Liver (tissue), 9 donors: Measurements from ENCODE around the gene SLC25A43. TPM values are rescaled to one million over a fixed set of nuclear protein-coding genes. Genes with fewer than 3 reads are reported as not detected.

Experiments used
- DNase-seq: peaks from one replicate; pipeline ENCODE4 v3.0.0-alpha.2; 2017; ENCODE audit warnings: low spot score
- H3K27ac ChIP-seq, 2 donors: one replicate each; pipeline ENCODE4 v1.7.0; 2013; ENCODE audit warnings: inconsistent platforms in 2 of 2, low read length in 2 of 2, control low read depth in 1 of 2, low read depth in 1 of 2, mild to moderate bottlenecking in 1 of 2
- H3K27me3 ChIP-seq, 4 donors: one replicate each; pipeline versions ENCODE4 v1.6.1 to v1.7.0; 2013; ENCODE audit warnings: low read length in 3 of 4, inconsistent platforms in 1 of 4, mild to moderate bottlenecking in 1 of 4, moderate library complexity in 1 of 4; ENCODE audit not compliant: control insufficient read depth in 4 of 4, insufficient read depth in 4 of 4
- H3K36me3 ChIP-seq, 4 donors: one replicate each; pipeline versions ENCODE4 v1.6.1 to v1.7.0; 2013; ENCODE audit warnings: low read length in 3 of 4, mild to moderate bottlenecking in 3 of 4, low read depth in 1 of 4, moderate library complexity in 1 of 4; ENCODE audit not compliant: control insufficient read depth in 4 of 4, insufficient read depth in 3 of 4
- H3K4me1 ChIP-seq, 4 donors: one replicate each; pipeline versions ENCODE4 v1.6.1 to v1.7.0; 2013; ENCODE audit warnings: low read length in 3 of 4, mild to moderate bottlenecking in 3 of 4, moderate library complexity in 1 of 4; ENCODE audit not compliant: control insufficient read depth in 4 of 4, insufficient read depth in 4 of 4
- H3K4me3 ChIP-seq, 3 donors: one replicate each; pipeline versions ENCODE4 v1.6.1 to v1.7.0; 2013; ENCODE audit warnings: low read length in 3 of 3, control low read depth in 1 of 3, low read depth in 1 of 3, mild to moderate bottlenecking in 1 of 3
- H3K9ac ChIP-seq, 2 donors: one replicate each; pipeline ENCODE4 v1.7.0; 2013; ENCODE audit warnings: low read length in 2 of 2, mild to moderate bottlenecking in 2 of 2, moderate library complexity in 2 of 2, control low read depth in 1 of 2, low read depth in 1 of 2
- H3K9me3 ChIP-seq, 4 donors: one replicate each; pipeline versions ENCODE4 v1.6.1 to v1.7.0; 2013; ENCODE audit warnings: low read length in 3 of 4; ENCODE audit not compliant: control insufficient read depth in 4 of 4
- EGR1 ChIP-seq, 2 donors: IDR thresholded peaks; 2 replicates each; pipeline ENCODE4 v1.6.1; 2016 to 2018; ENCODE audit warnings: antibody characterized with exemption in 2 of 2, low read depth in 2 of 2
- FOXA1 ChIP-seq: IDR thresholded peaks from 2 replicates; pipeline ENCODE4 v1.6.1; 2016; ENCODE audit warnings: antibody characterized with exemption
- FOXA2 ChIP-seq: IDR thresholded peaks from 2 replicates; pipeline ENCODE4 v1.6.1; 2016; ENCODE audit warnings: antibody characterized with exemption
- GABPA ChIP-seq, 2 donors: IDR thresholded peaks in 1 of 2; conservative IDR thresholded peaks in 1 of 2; 2 replicates each; pipeline ENCODE4 v1.6.1; 2016; ENCODE audit warnings: antibody characterized with exemption in 2 of 2, mild to moderate bottlenecking in 1 of 2, moderate library complexity in 1 of 2
- HNF4A ChIP-seq, 2 donors: conservative IDR thresholded peaks; 2 replicates each; pipeline ENCODE4 v1.6.1; 2016; ENCODE audit warnings: antibody characterized with exemption in 2 of 2, mild to moderate bottlenecking in 2 of 2
- HNF4G ChIP-seq: IDR thresholded peaks from 2 replicates; pipeline ENCODE4 v1.6.1; 2016; ENCODE audit warnings: antibody characterized with exemption
- JUND ChIP-seq, 2 donors: IDR thresholded peaks; 2 replicates each; pipeline ENCODE4 v1.6.1; 2016; ENCODE audit warnings: antibody characterized with exemption in 2 of 2
- NR2F2 ChIP-seq: IDR thresholded peaks from 2 replicates; pipeline ENCODE4 v1.6.1; 2016; ENCODE audit warnings: antibody characterized with exemption
- RAD21 ChIP-seq, 2 donors: IDR thresholded peaks; 2 replicates each; pipeline ENCODE4 v1.6.1; 2016; ENCODE audit warnings: antibody characterized with exemption in 2 of 2, mild to moderate bottlenecking in 2 of 2
- REST ChIP-seq: IDR thresholded peaks from 2 replicates; pipeline ENCODE4 v1.6.1; 2016; ENCODE audit warnings: antibody characterized with exemption, mild to moderate bottlenecking
- RXRA ChIP-seq, 2 donors: IDR thresholded peaks; 2 replicates each; pipeline ENCODE4 v1.6.1; 2017 to 2018; ENCODE audit warnings: antibody characterized with exemption in 2 of 2, mild to moderate bottlenecking in 1 of 2
- SP1 ChIP-seq: IDR thresholded peaks from 2 replicates; pipeline ENCODE4 v1.6.1; 2018; ENCODE audit warnings: antibody characterized with exemption, mild to moderate bottlenecking
- YY1 ChIP-seq: IDR thresholded peaks from 2 replicates; pipeline ENCODE4 v1.6.1; 2016; ENCODE audit warnings: antibody characterized with exemption, mild to moderate bottlenecking
- WGBS: extraction: QIAGEN DNeasy Blood & Tissue Kit; methylation state at CpG from one replicate; pipeline ENCODE4 v1.1.7; 2013; 5-methylcytosine and 5-hydroxymethylcytosine counted together
- polyA plus RNA-seq, 2 donors: library from polyadenylated mRNA; stranded (reverse) in 1 of 2; unstranded in 1 of 2; fragments of 200-250 nt in 1 of 2; fragments of >200 nt in 1 of 2; fragmentation: Nextera tagmentation in 1 of 2; extraction: Ambion mirVana in 1 of 2; gene quantifications; one replicate each; pipeline versions ENCODE4 v1.2.1 to v1.2.3, GENCODE V29; 2013 to 2015
- total RNA-seq, 2 donors: library from RNA; depleted of rRNA; stranded (reverse); fragments of >200 nt; gene quantifications; one replicate each; pipeline ENCODE4 v1.2.3, GENCODE V29; 2014
- TF ChIP-seq, protein P1 (sequence below): IDR thresholded peaks from 2 replicates; pipeline ENCODE4 v1.6.1; 2016; ENCODE audit warnings: antibody characterized with exemption
- TF ChIP-seq, protein P2 (sequence below): IDR thresholded peaks from 2 replicates; pipeline ENCODE4 v1.6.1; 2016; ENCODE audit warnings: antibody characterized with exemption
- TF ChIP-seq, protein P3 (sequence below): IDR thresholded peaks from 2 replicates; pipeline ENCODE4 v1.6.1; 2016; ENCODE audit warnings: antibody characterized with exemption
- TF ChIP-seq, protein P4 (sequence below): fragments of 150-350 bp; IDR thresholded peaks from 2 replicates; pipeline ENCODE4 v1.5.1; 2017; ENCODE audit warnings: improper control_type of control experiment, low read depth, low read length; ENCODE audit not compliant: missing input control
- donor health status: healthy.
- donor health status: healthy.
- donor health status: healthy.
- donor health status: healthy.
- donor health status: healthy.

Gene SLC25A43
- total and polyA plus RNA-seq, 4 donors, result 4.5 to 10.9 (median 5.6) TPM

- Histone ChIP-seq H3K4me1 (peaks cover 8 to 30% (median 19%) of the 10 kb centered on the region in 4 donors), H3K36me3 (no peaks in the 10 kb centered on the region), H3K9me3 (no peaks in the 10 kb centered on the region), H3K27me3 (no peaks in the 10 kb centered on the region), H3K4me3 (no peak overlapping the region), H3K9ac (no peak overlapping the region), H3K27ac (no peak overlapping the region)
- no peak for DNase-seq
- TF ChIP-seq FOXA1 (no peak), HNF4G (no peak), FOXA2 (no peak), GABPA (IDR thresholded peaks at IDR 0.05 in 1 of 2, conservative IDR thresholded peaks at IDR 0.05 in 1 of 2) (no peak), REST (no peak), YY1 (no peak), EGR1 (IDR thresholded peaks at IDR 0.05; ENCODE audit: low read depth in 2 of 2) (no peak), HNF4A (conservative IDR thresholded peaks at IDR 0.05) (no peak), RAD21 (IDR thresholded peaks at IDR 0.05) (no peak), RXRA (IDR thresholded peaks at IDR 0.05) (no peak)
- TF ChIP-seq, protein P1, sequence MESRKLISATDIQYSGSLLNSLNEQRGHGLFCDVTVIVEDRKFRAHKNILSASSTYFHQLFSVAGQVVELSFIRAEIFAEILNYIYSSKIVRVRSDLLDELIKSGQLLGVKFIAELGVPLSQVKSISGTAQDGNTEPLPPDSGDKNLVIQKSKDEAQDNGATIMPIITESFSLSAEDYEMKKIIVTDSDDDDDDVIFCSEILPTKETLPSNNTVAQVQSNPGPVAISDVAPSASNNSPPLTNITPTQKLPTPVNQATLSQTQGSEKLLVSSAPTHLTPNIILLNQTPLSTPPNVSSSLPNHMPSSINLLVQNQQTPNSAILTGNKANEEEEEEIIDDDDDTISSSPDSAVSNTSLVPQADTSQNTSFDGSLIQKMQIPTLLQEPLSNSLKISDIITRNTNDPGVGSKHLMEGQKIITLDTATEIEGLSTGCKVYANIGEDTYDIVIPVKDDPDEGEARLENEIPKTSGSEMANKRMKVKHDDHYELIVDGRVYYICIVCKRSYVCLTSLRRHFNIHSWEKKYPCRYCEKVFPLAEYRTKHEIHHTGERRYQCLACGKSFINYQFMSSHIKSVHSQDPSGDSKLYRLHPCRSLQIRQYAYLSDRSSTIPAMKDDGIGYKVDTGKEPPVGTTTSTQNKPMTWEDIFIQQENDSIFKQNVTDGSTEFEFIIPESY, result no peak
- TF ChIP-seq, protein P2, sequence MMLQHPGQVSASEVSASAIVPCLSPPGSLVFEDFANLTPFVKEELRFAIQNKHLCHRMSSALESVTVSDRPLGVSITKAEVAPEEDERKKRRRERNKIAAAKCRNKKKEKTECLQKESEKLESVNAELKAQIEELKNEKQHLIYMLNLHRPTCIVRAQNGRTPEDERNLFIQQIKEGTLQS, result no peak
- TF ChIP-seq, protein P3, sequence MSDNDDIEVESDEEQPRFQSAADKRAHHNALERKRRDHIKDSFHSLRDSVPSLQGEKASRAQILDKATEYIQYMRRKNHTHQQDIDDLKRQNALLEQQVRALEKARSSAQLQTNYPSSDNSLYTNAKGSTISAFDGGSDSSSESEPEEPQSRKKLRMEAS, result no peak
- WGBS, result 96% methylated on average over 13 of the region's 13 CpGs
These were observed 101.1 kb downstream of the SLC25A43 start for GRCh38 chrX:119500061-119500800.

DNA sequence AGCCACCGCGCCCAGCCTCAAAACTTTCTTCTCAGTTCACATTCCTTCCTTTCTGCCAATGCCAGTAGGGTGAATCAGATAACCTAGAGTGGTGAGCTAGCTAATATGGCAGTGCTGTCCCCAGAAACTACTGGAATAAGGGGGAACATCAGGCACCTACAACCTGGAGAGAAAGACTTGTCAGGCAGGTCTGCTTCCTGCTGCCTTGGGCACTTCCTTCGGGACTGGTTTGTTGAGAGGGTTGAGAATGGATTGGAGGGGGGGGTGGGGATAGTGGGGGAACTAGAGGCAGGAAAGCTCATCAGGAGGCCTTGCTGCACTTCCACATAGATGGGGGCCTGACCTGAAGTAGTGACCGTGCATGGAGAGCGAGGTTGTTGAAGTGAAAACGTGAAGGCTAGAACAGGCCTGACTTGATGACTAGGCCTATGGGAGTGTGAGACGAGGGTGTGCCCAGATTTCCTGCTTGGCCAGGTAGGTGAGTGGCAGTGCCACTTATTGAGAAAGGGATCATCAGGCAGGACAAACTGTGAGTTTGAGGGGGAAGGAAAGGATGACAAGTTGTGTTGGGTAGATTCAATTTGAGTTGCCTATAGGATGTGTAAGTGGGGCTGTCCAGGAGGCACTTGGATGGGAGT is 102.5 kb downstream of the SLC25A43 start:
- WGBS, result 84% methylated on average over 7 of the region's 7 CpGs
- Histone ChIP-seq H3K9me3 (no peaks in the 10 kb centered on the region), H3K4me1 (peaks cover 8 to 40% (median 26%) of the 10 kb centered on the region in 4 donors), H3K27me3 (no peaks in the 10 kb centered on the region), H3K36me3 (no peaks in the 10 kb centered on the region), H3K27ac (no peak overlapping the region), H3K4me3 (no peak overlapping the region), H3K9ac (no peak overlapping the region)
- TF ChIP-seq NR2F2 (no peak), HNF4G (no peak), JUND (IDR thresholded peaks at IDR 0.05) (no peak), SP1 (no peak)
- TF ChIP-seq, protein P4, sequence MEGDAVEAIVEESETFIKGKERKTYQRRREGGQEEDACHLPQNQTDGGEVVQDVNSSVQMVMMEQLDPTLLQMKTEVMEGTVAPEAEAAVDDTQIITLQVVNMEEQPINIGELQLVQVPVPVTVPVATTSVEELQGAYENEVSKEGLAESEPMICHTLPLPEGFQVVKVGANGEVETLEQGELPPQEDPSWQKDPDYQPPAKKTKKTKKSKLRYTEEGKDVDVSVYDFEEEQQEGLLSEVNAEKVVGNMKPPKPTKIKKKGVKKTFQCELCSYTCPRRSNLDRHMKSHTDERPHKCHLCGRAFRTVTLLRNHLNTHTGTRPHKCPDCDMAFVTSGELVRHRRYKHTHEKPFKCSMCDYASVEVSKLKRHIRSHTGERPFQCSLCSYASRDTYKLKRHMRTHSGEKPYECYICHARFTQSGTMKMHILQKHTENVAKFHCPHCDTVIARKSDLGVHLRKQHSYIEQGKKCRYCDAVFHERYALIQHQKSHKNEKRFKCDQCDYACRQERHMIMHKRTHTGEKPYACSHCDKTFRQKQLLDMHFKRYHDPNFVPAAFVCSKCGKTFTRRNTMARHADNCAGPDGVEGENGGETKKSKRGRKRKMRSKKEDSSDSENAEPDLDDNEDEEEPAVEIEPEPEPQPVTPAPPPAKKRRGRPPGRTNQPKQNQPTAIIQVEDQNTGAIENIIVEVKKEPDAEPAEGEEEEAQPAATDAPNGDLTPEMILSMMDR, result no peak
- TF ChIP-seq, protein P3, result no peak
- DNase-seq, result no peak
